Activated T-cell treated with anti-CD3 and anti-CD28 coated beads, Interleukin-2, amount 50 U/mL, for 4 hours (primary cell): Measurements from ENCODE around the gene NDUFB10. TPM values are rescaled to one million over a fixed set of nuclear protein-coding genes. Genes with fewer than 3 reads are reported as not detected.
"Not testable (repeated sequence)": the region's sequence is repeated elsewhere in the genome, so short reads cannot be mapped to it uniquely, and the experiment has no call there.

Source experiments
- ATAC-seq, 2 donors: fragments of 200-7000 bp; cut with Tn5 transposase; one replicate each; pipeline ENCODE4 v1.10.0; 2021
- DNase-seq: peaks from one replicate; pipeline ENCODE4 v3.0.0-alpha.2; 2020
- H3K27me3 Mint-ChIP-seq: one replicate; pipeline ENCODE4 v1.8.0; 2021; ENCODE audit warnings: low read depth, mixed read lengths
- H3K36me3 Mint-ChIP-seq: one replicate; pipeline ENCODE4 v1.8.0; 2022; ENCODE audit warnings: mixed read lengths; ENCODE audit not compliant: insufficient read depth
- H3K4me1 Mint-ChIP-seq: one replicate; pipeline ENCODE4 v1.8.0; 2021; ENCODE audit warnings: low read depth, mixed read lengths
- H3K4me3 Mint-ChIP-seq: one replicate; pipeline ENCODE4 v1.8.0; 2021; ENCODE audit warnings: mild to moderate bottlenecking, moderate library complexity, mixed read lengths
- H3K9me3 Mint-ChIP-seq: one replicate; pipeline ENCODE4 v1.8.0; 2021; ENCODE audit warnings: mixed read lengths
- total RNA-seq, 3 donors: library from RNA; stranded (reverse); gene quantifications; one replicate each; pipeline ENCODE4 v1.2.1, GENCODE V29; 2021

Gene NDUFB10
- total RNA-seq, 3 donors from 2014 or later = 115 to 143 (median 117) TPM

DNA sequence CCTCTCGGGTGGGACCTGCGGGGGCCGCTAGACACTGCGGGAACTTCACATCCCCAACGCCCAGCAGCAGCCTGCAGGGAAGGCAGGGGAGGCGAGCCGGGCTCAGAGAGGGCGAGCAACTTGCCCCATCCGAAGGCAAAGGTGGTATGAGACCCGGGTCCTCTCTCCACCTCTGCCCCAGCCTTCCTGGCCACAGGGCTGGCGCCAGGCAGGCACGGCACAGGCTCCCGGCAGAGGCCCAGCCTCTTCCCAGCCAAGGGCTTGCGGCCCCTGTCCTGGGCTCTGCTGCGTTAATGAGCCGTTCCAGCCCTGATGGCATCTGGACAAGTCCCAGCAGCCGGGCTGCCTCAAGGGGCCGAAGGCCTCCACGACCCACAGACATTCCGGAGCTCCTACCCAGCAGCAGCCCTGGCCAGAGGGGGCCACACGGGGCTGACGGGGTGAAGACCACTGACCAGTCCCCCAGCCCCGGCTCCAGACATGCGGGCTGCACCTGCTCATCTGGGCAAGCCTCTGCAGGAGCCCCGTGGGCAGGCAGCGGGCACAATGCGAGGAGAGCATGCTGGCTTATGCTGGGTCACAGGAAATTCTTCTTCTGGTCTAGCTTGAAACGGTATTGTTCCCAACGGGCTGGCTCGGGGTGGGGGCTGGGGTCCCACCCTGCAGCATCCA is 39.9 kb upstream of the NDUFB10 start:
- no peaks in the 10 kb centered on the region for H3K9me3 Mint-ChIP-seq
- no peak for DNase-seq
- peaks cover 74% of the 10 kb centered on the region for H3K27me3 Mint-ChIP-seq
- ATAC-seq = no peak
- no peaks in the 10 kb centered on the region for H3K4me1 Mint-ChIP-seq
- H3K36me3 Mint-ChIP-seq = no peaks in the 10 kb centered on the region
- H3K4me3 Mint-ChIP-seq = no peak overlapping the region

GRCh38 chr16:1920122-1920521 is 39.2 kb upstream of the NDUFB10 start:
- not testable (repeated sequence) for H3K9me3 Mint-ChIP-seq, H3K4me3 Mint-ChIP-seq, H3K36me3 Mint-ChIP-seq, DNase-seq, ATAC-seq, H3K4me1 Mint-ChIP-seq
- H3K27me3 Mint-ChIP-seq = peaks cover 71% of the 10 kb centered on the region

DNA sequence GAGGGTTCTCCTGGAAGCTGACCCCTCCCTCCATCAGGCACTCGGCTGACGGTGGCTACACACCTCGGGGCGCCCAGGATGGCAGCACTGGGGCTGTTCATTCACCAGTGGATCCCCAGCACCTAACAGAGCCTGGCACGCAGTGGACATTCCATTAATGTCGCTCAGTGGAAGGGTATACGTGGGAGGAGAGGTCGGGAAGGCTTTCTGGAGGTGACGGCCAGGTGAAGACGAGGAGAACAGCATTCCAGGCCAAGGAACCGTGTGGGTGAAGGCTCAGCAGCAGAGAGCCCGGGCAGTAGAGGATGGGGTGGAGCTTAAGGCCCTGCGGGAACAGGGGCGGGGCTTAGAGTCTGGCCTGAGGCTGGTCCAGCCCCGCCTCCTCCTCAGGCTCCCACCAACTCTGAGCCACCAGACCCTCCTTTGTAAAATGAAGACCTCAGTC is 38.6 kb upstream of the NDUFB10 start:
- peak; percentile 32 to 39 for ATAC-seq
- peaks cover 65% of the 10 kb centered on the region for H3K27me3 Mint-ChIP-seq

DNA sequence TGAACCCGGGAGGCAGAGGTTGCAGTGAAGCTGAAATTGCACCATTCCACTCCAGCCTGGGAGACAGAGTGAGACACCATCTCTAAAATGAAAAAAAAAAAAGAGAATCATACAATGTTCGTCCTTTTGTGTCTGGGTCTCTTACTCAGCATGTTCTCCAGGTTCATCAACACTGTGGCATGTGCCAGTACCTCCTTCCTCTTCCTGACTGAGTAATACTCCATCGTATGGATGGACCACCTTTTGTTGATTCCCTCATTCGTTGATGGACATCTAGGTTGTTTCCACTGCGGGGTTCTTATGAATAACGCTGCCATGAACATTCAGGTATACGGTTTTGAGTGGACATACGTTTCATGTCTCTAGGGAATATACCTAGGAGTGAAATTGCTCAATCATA is 37.0 kb upstream of the NDUFB10 start:
- Mint-ChIP-seq H3K4me3 (no peak overlapping the region), H3K27me3 (peaks cover 49% of the 10 kb centered on the region), H3K9me3 (no peaks in the 10 kb centered on the region), H3K4me1 (no peaks in the 10 kb centered on the region), H3K36me3 (no peaks in the 10 kb centered on the region)
- DNase-seq (no peak), ATAC-seq (no peak)

More for the DNA sequence above, 38.6 kb upstream of the NDUFB10 start:
- H3K4me3 Mint-ChIP-seq = no peak overlapping the region
- H3K36me3 Mint-ChIP-seq = no peaks in the 10 kb centered on the region
- H3K9me3 Mint-ChIP-seq = no peaks in the 10 kb centered on the region
- H3K4me1 Mint-ChIP-seq = no peaks in the 10 kb centered on the region
- no peak for DNase-seq

GRCh38 chr16:1923299-1924034 is 35.9 kb upstream of the NDUFB10 start:
- H3K36me3 Mint-ChIP-seq = no peaks in the 10 kb centered on the region
- DNase-seq (no peak), ATAC-seq (peak; percentile 11 to 38)
- H3K4me1 Mint-ChIP-seq = no peaks in the 10 kb centered on the region
- H3K27me3 Mint-ChIP-seq = peaks cover 47% of the 10 kb centered on the region
- no peaks in the 10 kb centered on the region for H3K9me3 Mint-ChIP-seq
- no peak overlapping the region for H3K4me3 Mint-ChIP-seq

- ATAC-seq (no peak), DNase-seq (no peak)
- Mint-ChIP-seq H3K9me3 (no peaks in the 10 kb centered on the region), H3K36me3 (no peaks in the 10 kb centered on the region), H3K27me3 (peaks cover 42% of the 10 kb centered on the region), H3K4me1 (peaks cover 1% of the 10 kb centered on the region), H3K4me3 (no peak overlapping the region)
These were observed 35.2 kb upstream of the NDUFB10 start for GRCh38 chr16:1924095-1924494.

- no peak for ATAC-seq
- Mint-ChIP-seq H3K27me3 (peaks cover 28% of the 10 kb centered on the region), H3K4me3 (no peak overlapping the region), H3K4me1 (peaks cover 2% of the 10 kb centered on the region), H3K36me3 (no peaks in the 10 kb centered on the region), H3K9me3 (no peaks in the 10 kb centered on the region)
- no peak for DNase-seq
These were observed 33.1 kb upstream of the NDUFB10 start for GRCh38 chr16:1926271-1926670.

- no peaks in the 10 kb centered on the region for H3K9me3 Mint-ChIP-seq
- no peaks in the 10 kb centered on the region for H3K36me3 Mint-ChIP-seq
- peak; percentile 25 to 32 for ATAC-seq
- H3K4me1 Mint-ChIP-seq = peaks cover 2% of the 10 kb centered on the region
- H3K4me3 Mint-ChIP-seq = peak overlapping the region; percentile 69
- DNase-seq = no peak
- H3K27me3 Mint-ChIP-seq = peaks cover 3% of the 10 kb centered on the region
These were observed 30.2 kb upstream of the NDUFB10 start for GRCh38 chr16:1929105-1929504.

GRCh38 chr16:1929578-1930337 is 29.6 kb upstream of the NDUFB10 start:
- Mint-ChIP-seq H3K27me3 (no peaks in the 10 kb centered on the region), H3K4me3 (peak overlapping the region; percentile 54), H3K4me1 (peaks cover 2% of the 10 kb centered on the region), H3K36me3 (no peaks in the 10 kb centered on the region), H3K9me3 (no peaks in the 10 kb centered on the region)
- ATAC-seq (peak; percentile 94 to 95), DNase-seq (peak; percentile 93)

DNA sequence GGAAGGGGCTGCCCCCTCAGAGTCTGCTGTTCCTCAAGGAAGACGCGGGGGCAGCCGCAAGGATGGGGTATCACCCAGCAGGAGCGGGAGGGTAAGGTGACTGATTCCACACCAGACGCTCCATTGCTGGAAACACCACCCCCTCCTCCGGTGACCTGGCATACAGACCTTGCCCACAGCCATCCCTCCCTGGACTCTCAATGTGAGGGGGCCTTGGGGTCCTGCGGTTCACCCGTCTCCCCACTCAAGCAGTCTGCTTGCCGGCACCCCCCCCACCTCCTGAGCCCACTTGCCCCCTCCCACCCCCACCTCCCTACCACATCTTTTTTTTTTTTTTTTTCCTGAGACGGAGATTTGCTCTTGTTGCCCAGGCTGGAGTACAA is 29.0 kb upstream of the NDUFB10 start:
- Mint-ChIP-seq H3K4me1 (peaks cover 2% of the 10 kb centered on the region), H3K36me3 (no peaks in the 10 kb centered on the region), H3K27me3 (no peaks in the 10 kb centered on the region), H3K9me3 (no peaks in the 10 kb centered on the region), H3K4me3 (peak overlapping the region; percentile 35)
- no peak for DNase-seq
- ATAC-seq = no peak

- H3K4me1 Mint-ChIP-seq = peaks cover 2% of the 10 kb centered on the region
- H3K27me3 Mint-ChIP-seq = no peaks in the 10 kb centered on the region
- DNase-seq = no peak
- no peaks in the 10 kb centered on the region for H3K9me3 Mint-ChIP-seq
- no peak for ATAC-seq
- no peaks in the 10 kb centered on the region for H3K36me3 Mint-ChIP-seq
- no peak overlapping the region for H3K4me3 Mint-ChIP-seq
These were observed 27.0 kb upstream of the NDUFB10 start for GRCh38 chr16:1932050-1933028.

- ATAC-seq (no peak), DNase-seq (no peak)
- peaks cover 1% of the 10 kb centered on the region for H3K36me3 Mint-ChIP-seq
- no peak overlapping the region for H3K4me3 Mint-ChIP-seq
- no peaks in the 10 kb centered on the region for H3K27me3 Mint-ChIP-seq
- H3K4me1 Mint-ChIP-seq = peaks cover 2% of the 10 kb centered on the region
- H3K9me3 Mint-ChIP-seq = no peaks in the 10 kb centered on the region
These were observed 26.2 kb upstream of the NDUFB10 start for GRCh38 chr16:1933097-1933661.

DNA sequence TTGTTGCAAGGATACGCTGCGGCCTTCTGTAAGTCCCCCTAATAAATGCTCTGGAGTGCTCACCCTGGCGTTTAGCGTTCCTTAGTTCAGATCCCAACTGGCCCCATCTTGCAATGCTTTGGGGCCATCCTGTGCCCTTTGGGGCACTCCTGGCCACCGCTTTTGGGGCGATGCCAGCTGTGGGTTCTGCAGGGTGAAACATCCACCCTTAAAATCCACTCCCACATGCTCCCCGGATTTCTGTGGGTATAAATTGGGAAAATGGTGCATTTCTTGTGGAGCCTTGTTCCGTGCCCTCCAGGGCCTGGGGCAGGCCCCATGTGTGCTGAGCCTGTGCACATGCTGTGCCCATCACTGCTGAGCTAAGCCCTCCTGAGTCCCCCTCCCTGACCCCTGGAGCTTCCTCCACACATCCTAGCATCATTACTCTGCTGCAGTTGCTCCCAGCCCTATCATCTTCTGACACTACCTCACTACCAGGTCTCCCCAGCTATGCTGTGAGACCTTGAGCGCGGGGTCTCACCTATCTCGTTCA is 22.3 kb upstream of the NDUFB10 start:
- ATAC-seq = no peak
- Mint-ChIP-seq H3K36me3 (peaks cover 5% of the 10 kb centered on the region), H3K4me1 (peaks cover 7% of the 10 kb centered on the region), H3K27me3 (no peaks in the 10 kb centered on the region), H3K4me3 (no peak overlapping the region), H3K9me3 (no peaks in the 10 kb centered on the region)
- DNase-seq = no peak
